HG02884 (cell line): ENCODE data around the gene PRELID3B.
"Not testable (repeated sequence)": the region's sequence is repeated elsewhere in the genome, so short reads cannot be mapped to it uniquely, and the experiment has no call there.

Experiments
- ATAC-seq: cut with Tn5 transposase; IDR thresholded peaks from one replicate; pipeline ENCODE4 v1.9.1; 2021; ENCODE audit warnings: mild to moderate bottlenecking, moderate library complexity; ENCODE audit not compliant: unreplicated experiment

Gene PRELID3B

DNA sequence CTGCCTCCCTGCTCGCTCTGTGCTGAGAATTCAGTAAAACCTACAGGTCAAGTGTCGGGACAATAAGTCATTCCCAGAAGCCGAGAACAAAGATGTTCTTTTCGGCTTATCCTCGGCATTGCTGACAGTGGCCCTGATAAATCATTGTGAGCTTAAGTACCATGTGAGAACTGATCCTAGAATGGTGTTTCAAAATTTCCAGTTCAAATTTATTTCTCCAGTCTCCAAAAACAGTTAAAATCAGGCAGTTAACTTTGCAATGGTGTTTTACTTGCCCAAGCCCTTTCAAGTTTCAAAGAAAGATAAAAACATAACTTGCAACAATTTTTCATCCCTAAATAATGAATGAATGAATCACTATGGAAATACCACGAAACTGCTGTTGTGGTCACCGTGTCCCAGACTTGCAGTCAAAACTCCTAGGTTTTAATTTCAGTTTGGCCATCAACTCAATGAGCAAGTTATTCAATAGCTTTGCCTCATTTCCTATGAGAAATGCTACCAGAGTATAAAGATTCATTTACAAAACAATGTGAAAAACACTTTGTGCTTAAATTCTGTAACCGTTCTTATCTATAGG lies 14.8 kb downstream of the PRELID3B start:
- ATAC-seq, result no peak

DNA sequence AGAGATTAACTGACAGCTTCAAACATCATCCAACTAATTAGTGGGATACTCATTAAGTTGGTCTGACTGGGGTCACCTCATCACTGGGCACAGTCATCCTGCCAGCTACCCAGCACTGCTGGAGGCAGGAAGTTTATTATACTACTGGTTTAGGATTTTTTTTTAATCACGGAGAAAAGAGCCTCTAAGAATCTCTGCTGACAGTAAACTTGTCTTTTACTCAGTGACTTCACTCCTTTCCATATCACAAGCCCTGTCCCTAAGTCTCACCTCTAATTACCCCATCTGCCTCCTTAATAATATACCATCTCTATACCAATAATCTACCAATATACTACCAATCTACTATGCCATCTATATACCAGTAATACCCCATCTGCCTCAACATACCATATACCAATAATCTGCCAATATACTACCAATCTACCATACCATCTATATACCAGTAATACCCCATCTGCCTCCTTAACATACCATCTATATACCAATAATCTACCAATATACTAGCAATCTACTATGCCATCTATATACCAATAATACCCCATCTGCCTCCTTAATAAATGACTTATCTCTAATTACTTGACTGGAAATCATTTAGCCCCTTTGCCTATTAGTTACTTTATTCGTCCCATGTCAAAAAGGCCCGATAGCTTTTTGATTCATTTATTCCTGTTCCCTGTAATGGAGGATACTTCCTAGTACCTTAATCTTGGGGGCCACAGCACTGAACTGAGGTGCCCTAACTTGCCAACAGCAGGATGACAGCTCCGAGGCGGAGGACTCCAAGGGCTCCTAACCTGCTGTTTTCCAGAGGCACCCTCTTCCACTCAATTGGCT lies 15.5 kb downstream of the PRELID3B start:
- ATAC-seq, result no peak

DNA sequence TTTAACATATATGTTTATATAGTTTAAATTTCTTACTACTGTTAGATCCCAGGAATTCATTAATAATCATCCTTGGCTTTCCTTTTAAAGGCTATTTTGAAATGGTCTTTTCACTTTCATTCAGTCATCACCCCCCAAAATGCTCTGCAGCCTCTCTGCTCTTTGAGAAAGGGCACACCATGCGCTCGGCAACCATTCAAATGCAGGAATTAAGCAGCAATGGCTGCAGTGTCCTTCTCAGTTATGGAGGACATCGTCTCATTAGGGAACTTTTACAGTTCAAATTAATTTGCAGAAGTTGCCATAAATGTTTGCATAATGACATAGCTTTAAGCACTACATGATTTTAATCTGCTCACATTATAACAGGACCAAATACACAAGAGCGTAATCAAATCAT lies 17.1 kb downstream of the PRELID3B start:
- ATAC-seq, result no peak

DNA sequence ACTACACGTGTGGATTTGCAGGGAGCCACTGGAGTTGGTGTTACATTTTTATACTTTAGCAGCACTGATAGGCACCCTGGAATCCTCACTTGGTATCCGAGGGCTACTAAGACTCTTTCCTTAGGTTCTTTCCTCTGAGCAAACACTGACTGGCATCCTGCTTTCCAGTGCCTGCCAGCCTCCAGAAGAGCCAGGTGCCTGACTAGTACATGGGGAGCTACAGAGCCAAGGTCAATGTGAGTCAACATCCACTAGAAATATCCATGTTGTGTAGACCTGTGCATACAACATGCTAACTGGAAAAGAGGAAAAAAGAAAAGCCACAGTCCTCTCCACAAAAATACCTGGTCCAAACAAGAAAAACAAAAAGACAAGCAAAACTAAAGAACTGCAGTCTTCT lies 17.5 kb downstream of the PRELID3B start:
- ATAC-seq, result no peak

DNA sequence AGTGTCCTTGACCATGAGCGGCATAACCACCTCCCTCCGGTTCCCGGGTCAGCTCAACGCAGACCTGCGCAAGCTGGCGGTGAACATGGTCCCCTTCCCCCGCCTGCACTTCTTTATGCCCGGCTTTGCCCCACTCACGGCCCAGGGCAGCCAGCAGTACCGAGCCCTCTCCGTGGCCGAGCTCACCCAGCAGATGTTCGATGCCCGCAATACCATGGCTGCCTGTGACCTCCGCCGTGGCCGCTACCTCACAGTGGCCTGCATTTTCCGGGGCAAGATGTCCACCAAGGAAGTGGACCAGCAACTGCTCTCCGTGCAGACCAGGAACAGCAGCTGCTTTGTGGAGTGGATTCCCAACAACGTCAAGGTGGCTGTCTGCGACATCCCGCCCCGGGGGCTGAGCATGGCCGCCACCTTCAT lies 18.5 kb downstream of the PRELID3B start:
- no peak for ATAC-seq

DNA sequence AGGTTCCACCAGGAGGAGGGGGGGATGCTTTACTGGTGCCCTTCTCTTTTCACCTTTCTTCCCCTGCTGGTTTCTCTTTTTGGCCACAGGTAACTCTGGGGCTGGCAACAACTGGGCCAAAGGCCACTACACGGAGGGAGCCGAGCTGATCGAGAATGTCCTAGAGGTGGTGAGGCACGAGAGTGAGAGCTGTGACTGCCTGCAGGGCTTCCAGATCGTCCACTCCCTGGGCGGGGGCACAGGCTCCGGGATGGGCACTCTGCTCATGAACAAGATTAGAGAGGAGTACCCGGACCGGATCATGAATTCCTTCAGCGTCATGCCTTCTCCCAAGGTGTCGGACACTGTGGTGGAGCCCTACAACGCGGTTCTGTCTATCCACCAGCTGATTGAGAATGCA lies 19.0 kb downstream of the PRELID3B start:
- ATAC-seq, result no peak

DNA sequence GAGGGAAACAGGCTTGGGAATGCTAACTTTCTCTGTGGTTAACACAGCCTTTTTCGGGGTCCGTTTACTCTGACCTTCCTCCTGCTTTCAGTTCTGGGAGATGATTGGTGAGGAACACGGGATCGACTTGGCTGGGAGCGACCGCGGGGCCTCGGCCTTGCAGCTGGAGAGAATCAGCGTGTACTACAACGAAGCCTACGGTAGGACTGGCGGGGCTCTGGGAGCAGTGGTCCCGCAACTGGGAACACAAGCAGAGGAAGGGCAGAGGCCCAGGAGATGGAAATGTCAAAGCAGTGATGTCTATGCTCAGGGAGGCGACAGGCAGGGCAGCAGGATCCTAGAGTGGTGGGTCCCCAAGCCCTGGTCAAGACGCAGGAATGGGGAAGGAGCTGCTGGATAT lies 19.8 kb downstream of the PRELID3B start:
- no peak for ATAC-seq

DNA sequence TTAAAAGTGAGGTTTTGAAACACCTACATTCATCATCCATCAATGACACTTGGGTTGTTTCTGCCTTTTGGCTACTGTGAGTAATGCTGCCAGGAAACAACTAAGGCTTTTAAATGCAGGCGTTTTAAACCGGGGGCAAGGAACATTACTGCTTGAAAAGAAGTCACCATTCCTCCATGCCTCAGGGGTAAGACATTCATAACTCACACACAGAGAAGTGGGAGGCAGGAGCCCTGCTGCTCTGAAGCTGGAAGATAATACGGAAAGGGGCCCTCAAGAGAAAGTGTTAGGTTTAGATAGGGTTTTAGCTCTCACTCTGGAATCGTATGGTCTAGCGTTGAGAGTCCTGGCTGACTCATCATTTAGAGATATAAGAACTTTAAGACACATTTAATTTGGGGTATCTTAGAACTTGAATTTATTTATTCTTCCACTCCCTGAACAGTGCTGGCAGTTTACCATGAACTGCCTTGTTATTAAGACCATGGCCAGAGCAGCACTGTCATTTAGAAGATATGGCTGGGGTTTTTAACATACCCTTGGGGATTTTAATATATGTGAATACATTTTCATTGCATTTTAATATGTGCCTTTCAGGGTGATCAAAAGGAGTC lies 21.5 kb downstream of the PRELID3B start:
- no peak for ATAC-seq

DNA sequence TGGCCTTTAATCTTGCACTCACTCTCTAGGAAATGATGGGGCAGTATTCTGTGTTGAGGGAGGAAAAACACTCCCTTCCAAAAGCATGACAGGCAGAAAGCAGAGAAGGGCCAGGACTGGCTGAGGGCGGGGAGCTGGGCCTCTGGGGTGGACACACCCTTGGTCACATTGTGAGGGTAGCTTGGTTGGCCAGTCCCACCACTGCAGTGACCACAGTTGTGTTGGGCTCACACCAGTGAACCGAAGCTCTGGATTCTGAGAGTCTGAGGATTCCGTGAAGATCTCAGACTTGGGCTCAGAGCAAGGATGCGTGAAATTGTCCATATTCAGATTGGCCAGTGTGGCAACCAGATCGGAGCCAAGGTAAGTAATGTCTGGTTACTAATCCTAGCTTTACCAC lies 23.4 kb downstream of the PRELID3B start, which contains the start of gene TUBB1:
TSS of gene TUBB1 (plus strand) at position 213 of the 400 bp plus-strand sequence. CDS start at position 307, 94 bp downstream.
- no peak for ATAC-seq

DNA sequence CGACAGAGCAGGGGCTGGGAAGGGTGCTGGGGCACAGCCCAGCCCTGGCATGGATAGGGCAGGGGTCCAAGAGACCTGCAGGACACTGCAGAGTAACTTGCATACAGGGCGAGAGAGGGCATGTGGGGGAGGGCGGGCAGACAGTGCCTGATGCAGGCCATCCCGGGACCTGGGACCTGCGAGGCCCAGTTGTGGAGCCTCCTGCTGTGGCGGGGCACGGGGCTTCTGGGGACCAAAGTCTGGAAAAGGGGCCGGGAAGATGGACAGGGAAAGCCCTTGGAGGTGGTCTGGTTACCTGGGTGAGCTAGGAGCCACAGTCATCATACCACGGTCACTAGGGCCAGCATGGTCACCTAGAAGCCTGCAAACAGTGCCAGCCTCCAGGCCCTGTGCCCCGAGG lies 23.8 kb downstream of the PRELID3B start:
- ATAC-seq, result no peak

DNA sequence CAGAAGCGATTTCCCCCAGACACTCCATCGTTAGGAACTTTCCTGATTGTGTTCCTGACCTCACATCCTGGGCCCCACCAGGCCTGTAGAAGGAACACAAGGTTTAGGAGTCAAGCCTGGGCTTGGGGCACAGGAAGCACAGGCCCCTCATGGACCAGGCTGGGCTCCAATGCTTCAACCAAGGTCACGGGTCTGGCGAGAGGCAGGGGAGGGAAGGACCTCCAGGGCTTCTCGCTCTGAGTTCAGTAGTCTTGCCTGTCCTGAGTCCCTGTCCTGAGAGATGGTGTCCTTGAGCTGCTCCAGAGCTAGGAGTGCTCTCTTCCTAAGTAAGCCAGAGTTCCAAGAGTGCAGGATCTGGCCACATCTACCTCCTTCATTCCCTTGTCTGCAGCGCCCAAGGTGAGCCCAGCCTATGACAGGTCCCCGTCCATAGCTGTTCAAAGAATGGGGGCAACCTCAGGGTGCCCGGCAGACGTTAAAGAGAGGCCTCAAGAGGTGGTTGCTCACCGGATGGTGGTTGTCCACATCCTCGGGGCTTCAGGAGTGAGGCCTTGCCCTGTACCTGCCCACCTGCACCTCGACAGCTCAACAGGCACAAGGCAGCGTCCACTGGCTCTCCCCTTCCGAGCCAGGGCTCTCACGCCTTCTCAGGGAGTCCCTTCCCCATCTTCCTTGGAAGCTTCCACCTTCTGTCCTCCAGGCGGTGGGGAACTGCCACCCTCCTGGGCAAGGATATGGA lies 24.9 kb downstream of the PRELID3B start:
- no peak for ATAC-seq

DNA sequence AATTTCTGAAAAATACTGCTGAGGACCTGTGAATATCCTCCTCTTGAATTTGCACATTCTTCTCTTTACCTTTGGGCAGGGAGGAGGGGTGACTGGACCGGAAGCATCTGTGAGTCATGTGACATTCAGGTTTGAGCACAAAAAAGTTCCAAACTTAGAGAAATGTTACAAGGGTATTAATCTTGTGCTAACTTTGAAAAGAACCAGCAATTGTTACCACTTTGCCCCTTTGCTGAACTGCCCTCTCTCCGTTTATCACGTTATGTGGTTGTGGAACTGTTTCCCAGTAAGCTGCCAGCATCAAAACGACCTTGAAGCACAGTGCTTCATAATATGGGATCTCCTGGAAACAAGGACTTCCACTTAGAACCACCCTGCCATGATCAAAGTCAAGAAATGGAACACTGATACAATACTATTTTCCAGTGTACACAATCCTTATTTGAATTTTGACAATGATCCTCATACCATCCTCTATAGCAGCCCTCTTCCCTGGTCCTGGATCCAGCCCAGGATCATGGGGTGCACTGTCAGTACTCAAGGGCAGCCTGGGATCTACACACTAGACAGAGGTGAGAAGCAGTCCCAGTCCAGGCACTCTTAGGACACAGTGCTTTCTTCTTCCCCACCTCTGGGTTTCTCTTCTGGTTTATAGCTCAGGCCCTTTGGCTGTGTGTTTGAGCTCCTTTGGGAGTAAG lies 25.6 kb downstream of the PRELID3B start:
- no peak for ATAC-seq

DNA sequence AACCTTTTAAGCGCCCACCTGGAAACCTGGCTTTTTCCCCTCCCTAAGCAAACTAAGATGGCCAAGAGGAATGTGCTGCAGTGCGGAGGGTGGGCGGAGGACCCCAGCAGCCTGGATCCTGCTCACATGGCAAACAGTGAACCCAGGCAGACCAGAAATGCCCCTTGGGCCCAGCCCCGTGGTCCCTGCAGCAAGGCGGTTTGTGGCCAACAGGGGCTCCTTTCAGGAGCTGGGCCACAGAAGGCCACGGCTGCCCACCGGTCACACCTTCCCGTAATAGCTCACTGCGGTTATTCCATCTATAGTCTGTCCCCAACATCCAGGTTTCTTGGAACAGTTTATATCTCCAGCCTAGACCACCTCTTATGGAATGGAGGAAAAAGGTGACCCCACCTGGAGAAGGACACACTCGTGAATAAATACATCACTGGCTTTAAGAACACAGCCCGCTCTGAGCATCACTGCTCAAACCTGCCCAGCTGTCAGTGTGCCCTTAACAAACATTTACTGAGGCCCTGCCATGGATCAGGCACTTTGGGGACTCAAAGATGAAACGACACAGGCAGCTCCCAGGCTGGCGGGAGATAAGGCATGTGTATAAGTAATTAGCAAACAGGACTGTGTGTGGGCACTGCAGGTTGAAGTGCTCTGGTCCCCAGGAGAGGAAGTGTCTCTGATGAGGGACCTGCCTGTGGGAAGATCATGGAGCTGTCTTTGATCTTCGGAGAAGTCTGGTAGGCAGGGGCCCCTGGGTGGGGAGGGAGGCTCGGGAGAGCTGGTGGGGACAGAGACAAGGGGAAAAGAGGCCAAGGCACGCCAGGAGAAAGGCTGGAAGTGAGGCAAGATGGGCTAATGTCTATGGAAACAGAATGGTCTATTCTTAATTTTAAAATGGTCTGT lies 26.5 kb downstream of the PRELID3B start:
- ATAC-seq, result no peak

DNA sequence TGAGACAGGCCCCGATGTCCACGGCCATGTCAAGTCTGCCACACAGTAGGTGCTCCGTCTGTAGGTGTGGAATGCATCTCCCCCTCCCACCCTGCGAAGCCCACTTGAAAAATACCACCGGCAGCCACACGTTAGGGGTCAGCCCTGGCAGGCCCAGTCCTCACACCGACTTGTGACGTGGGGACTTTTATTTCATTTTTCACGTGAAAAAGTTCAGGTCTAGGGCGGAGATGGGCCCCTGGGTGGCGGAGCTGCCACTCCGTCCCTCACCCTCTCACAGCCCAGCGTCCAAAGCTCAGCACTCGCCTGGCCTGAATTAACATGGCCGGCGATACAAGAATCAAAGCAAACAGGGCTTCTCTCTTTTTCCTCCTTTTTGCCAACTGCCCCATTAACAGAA lies 27.2 kb downstream of the PRELID3B start:
- ATAC-seq, result no peak

DNA sequence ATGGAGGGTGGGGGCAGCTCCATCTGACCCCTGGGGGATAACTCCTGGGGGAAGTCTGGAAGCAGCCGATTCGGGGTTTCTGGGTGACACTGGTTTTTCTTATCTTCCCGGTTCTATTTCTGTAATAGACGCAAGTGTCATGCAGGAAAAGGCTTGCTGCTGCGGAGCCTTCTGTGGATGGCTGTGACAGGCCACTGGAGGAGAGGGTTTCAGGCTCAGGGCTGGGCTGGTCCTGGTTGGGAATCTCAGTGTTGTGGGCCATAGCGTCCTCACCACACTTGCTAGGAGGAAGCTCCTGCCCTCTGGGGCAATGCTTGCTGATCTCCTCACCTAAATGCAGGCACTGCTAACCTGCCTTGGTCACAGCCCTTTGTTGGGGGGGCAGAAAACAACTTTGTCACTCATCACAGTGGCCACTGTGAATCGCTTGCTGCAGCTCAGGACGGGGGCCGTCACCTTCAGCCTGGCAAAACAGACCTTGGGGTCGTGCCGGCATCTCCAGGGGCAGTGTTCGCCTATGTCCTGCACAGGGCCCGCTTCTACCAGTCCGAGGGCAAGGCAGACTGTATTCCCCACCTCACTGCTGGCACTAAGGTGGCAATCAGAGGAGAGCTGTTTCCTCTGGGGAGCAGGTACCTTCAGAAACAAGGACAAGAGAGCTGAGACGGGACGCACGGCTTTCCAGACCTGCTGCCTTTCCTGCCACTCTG lies 27.8 kb downstream of the PRELID3B start:
- ATAC-seq, result no peak

DNA sequence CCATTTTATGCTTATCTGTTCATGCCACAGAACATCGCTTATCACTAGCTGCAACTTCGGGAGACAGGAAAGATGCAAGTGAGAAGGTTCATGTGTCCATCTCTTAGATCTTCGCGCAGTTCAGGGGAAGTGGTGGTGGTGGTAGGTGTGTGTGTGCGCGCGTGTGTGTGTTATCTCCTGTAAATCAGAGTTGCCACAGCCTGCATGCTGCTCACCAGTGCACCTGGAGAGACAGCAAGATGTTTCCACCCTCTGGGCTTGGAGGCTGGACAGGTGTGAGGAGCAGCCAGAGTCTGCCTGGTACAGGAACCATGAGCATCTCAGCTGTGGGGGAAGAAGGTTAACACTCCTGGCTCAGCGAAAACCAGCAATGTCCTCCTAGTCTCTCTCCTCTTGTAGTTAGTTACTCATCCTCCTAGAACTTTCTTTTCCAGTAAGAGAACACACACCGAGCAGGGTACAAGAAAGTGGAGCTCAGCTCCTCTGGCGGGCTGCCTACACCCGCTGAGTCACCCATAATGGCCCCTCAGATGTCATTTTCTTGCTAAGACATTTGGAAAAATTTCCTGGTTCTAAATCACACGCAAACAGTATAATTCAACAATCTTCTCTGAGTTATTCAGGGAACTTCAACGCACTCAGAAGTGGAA lies 28.5 kb downstream of the PRELID3B start:
- no peak for ATAC-seq

DNA sequence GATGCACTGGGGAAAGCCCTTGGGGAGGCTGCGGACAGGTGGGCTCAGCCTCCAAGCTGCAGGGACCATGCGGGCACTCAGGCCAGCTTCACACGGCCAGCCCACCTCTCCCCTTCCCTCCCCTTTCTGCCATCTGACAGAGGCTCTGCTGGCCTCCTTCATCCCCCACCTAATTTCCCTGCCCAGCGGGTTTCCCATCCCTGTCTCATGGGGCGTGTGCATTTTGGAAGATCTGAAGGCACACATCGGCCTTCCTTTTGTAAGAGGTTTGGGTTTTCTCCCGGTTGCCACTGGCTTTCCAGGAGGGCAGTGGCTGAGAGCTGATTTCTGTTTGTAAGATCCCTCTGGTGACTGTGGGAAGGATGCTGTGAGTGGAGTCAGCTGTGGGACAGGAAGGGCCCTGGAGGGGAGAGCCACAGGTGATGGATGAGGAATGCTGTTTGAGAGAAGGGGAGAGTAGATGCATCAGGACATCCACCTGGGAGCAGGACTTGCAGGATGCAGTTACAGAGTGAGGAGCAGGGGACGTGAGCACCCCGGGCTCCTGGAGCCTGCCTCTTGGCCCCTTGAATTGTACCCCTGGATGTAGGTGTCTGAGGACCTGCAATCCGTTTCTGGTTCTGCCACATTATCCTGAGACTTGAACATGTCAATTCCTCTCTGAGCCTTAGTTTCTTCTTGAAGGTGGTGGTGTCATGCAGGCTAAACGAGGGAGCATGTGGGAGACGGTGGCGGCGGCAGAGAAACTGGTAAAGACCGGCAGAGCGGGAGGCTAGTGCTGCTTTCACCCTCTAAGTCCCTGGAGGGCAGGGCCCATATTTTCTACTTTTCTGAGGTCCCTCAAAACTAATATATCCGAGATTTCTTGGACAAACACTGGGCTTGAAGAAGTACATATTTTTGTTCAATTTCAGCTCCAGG lies 29.3 kb downstream of the PRELID3B start:
- ATAC-seq, result no peak

DNA sequence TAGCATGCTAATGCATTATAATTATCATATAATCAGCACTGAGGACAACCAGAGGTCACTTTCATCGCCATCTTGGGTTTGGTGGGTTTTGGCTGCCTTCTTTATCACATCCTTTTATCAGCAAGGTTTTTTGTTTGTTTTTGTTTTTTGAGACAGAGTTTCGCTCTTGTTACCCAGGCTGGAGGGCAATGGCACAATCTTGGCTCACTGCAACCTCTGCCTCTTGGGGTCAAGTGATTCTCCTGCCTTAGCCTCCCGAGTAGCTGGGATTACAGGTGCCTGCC lies 30.8 kb downstream of the PRELID3B start:
- not testable (repeated sequence) for ATAC-seq
